ENCODE results near the gene GARIN5A. TPM values are rescaled to one million over a fixed set of nuclear protein-coding genes. Genes with fewer than 3 reads are reported as not detected.

The GARIN5A gene
- polyA plus RNA-seq, 2 of the 4 experiments (the other 2 are of a cell fraction): 1.1 to 1.7 TPM

- no peak for DNase-seq (ENCODE audit: low read depth in 1 of 2, low spot score in 1 of 2)
- 75% methylated on average over 19 of the region's 19 CpGs for WGBS (ENCODE audit: missing lambda C conversion rate)
- ChIA-PET POLR2A (no interaction called here), CTCF (interaction anchor here (0.8 to 1.4 kb wide), 3 partner anchors 27 to 291 kb away, joined by 3 to 4 read pairs (median 3); no protein-coding TSS in a partner anchor)
- no peak overlapping the region for H3K4me3 ChIP-seq
- no peak for TF ChIP-seq NPAS2 (CRISPR knock-in tag; IDR thresholded peaks at IDR 0.05; ENCODE audit: borderline replicate concordance)
- TF ChIP-seq FOSB (CRISPR knock-in tag; IDR thresholded peaks at IDR 0.05): no peak
- TF ChIP-seq CEBPB (IDR thresholded peaks at IDR 0.05): no peak
- TF ChIP-seq JUN (IDR thresholded peaks at IDR 0.05): no peak
- TF ChIP-seq CBX8 (IDR thresholded peaks at IDR 0.05): no peak
- no peak for TF ChIP-seq SREBF2 (IDR thresholded peaks at IDR 0.05)
- no peak for TF ChIP-seq TP53 (CRISPR knock-in tag; IDR thresholded peaks at IDR 0.05)
- TF ChIP-seq KDM5A (IDR thresholded peaks at IDR 0.05): no peak
- no peak for TF ChIP-seq NFE2L2 (conservative IDR thresholded peaks at IDR 0.05; ENCODE audit: low read length)
- TF ChIP-seq SMC3 (IDR thresholded peaks at IDR 0.05): no peak
- no peak overlapping the region for H3K27ac ChIP-seq
- H3K9me3 ChIP-seq: no peaks in the 10 kb centered on the region
- no peak for FAIRE-seq
- peaks cover 11% of the 10 kb centered on the region for H3K4me1 ChIP-seq
- ATAC-seq: no peak
- H3K4me2 ChIP-seq: no peak overlapping the region
Measured at GRCh38 chr19:50433201-50434180, 43.2 kb downstream of the GARIN5A start.

- 12% methylated on average over 24 of the region's 40 CpGs for WGBS (ENCODE audit: missing lambda C conversion rate)
- TF ChIP-seq POLR2AphosphoS2 (conservative IDR thresholded peaks at IDR 0.05; ENCODE audit: low read length): no peak
- TF ChIP-seq RFX5 (IDR thresholded peaks at IDR 0.05): peak; percentile 75
- TF ChIP-seq KDM1A (IDR thresholded peaks at IDR 0.05; ENCODE audit: low read depth): no peak
- Histone ChIP-seq H3K27ac (peak within 1 kb of the TSS; percentile 65 to 88), H3K4me1 (peaks cover 11% of the 10 kb centered on the region), H3K9me3 (no peaks in the 10 kb centered on the region), H3K4me2 (peak within 1 kb of the TSS; percentile 96), H3K4me3 (peak within 1 kb of the TSS; percentile 67)
- peak; percentile 9 to 43 for ATAC-seq
- ChIA-PET POLR2A (no interaction called here), CTCF (interaction anchor here (1.2 to 1.4 kb wide), 2 partner anchors 29 to 64 kb away, joined by 4 read pairs; no protein-coding TSS in a partner anchor)
- DNase-seq (ENCODE audit: low read depth in 1 of 2, low spot score in 1 of 2): no peak
- FAIRE-seq: no peak
Measured at GRCh38 chr19:50432221-50433028, 44.2 kb downstream of the GARIN5A start, which contains the start of gene MYBPC2. Gene MYBPC2 (plus strand): TSS chr19:50432892. CDS start chr19:50432954, 62 bp downstream.

- Histone ChIP-seq H3K4me3 (peak overlapping the region; percentile 67), H3K4me1 (peaks cover 11% of the 10 kb centered on the region), H3K4me2 (peak overlapping the region; percentile 96), H3K9me3 (no peaks in the 10 kb centered on the region), H3K27ac (peak overlapping the region; percentile 65 to 88)
- 8% methylated on average over 33 of the region's 54 CpGs for WGBS (ENCODE audit: missing lambda C conversion rate)
- DNase-seq (ENCODE audit: low read depth in 1 of 2, low spot score in 1 of 2) (peak; percentile 72 to 90), ATAC-seq (peak; percentile 83 to 95), FAIRE-seq (no peak)
- CTCF ChIA-PET: interaction anchor here (0.9 to 3.5 kb wide), 6 partner anchors 16 to 74 kb away, joined by 3 to 19 read pairs (median 4); no protein-coding TSS in a partner anchor
- POLR2A ChIA-PET: no interaction called here
- TF ChIP-seq NFE2L2 (conservative IDR thresholded peaks at IDR 0.05; ENCODE audit: low read length) (no peak), POLR2A (IDR thresholded peaks at IDR 0.05; ENCODE audit: low read length) (no peak), ZSCAN20 (CRISPR knock-in tag; IDR thresholded peaks at IDR 0.05) (no peak), MAX (IDR thresholded peaks at IDR 0.05) (0 out of 2 replicates have a peak, but pooled peaks have one; percentile 17), BHLHE40 (IDR thresholded peaks at IDR 0.05; ENCODE audit: low read depth, low read length) (no peak), SREBF2 (IDR thresholded peaks at IDR 0.05) (no peak), POLR2AphosphoS2 (conservative IDR thresholded peaks at IDR 0.05; ENCODE audit: low read length) (no peak), RCOR1 (IDR thresholded peaks at IDR 0.05; ENCODE audit: low read depth, low read length) (no peak), FOSL2 (IDR thresholded peaks at IDR 0.05) (no peak), FOSL2 (CRISPR knock-in tag; IDR thresholded peaks at IDR 0.05) (no peak), RARB (CRISPR knock-in tag; IDR thresholded peaks at IDR 0.05) (no peak), HDAC2 (IDR thresholded peaks at IDR 0.05) (no peak), TFCP2L1 (CRISPR knock-in tag; IDR thresholded peaks at IDR 0.05) (no peak), RFX5 (IDR thresholded peaks at IDR 0.05) (peak; percentile 100), ELK1 (IDR thresholded peaks at IDR 0.05; ENCODE audit: low read depth, low read length) (no peak), FOXS1 (CRISPR knock-in tag; IDR thresholded peaks at IDR 0.05) (no peak), MAFK (IDR thresholded peaks at IDR 0.05; ENCODE audit: partially characterized antibody) (no peak), KDM1A (IDR thresholded peaks at IDR 0.05; ENCODE audit: low read depth) (no peak), NR3C1 (IDR thresholded peaks at IDR 0.05) (no peak), HMGXB4 (CRISPR knock-in tag; IDR thresholded peaks at IDR 0.05; ENCODE audit: borderline replicate concordance) (no peak), NPAS2 (CRISPR knock-in tag; IDR thresholded peaks at IDR 0.05; ENCODE audit: borderline replicate concordance) (no peak), CBX8 (IDR thresholded peaks at IDR 0.05) (no peak), EP300 (IDR thresholded peaks at IDR 0.05) (no peak)
Measured at GRCh38 chr19:50431343-50432220, 45.1 kb downstream of the GARIN5A start.
